Psoas muscle (tissue), 8 donors: ENCODE data around the gene STOML1. TPM values are rescaled to one million over a fixed set of nuclear protein-coding genes. Genes with fewer than 3 reads are reported as not detected.

ENCODE experiments used
- ATAC-seq, 4 donors: fragments of 200-7000 bp; cut with Tn5 transposase; one replicate each; pipeline ENCODE4 v1.9.1; 2020; ENCODE audit warnings: moderate library complexity in 3 of 4, mild to moderate bottlenecking in 2 of 4
- DNase-seq, 2 donors: peaks; one replicate each; pipeline ENCODE4 v3.0.0-alpha.2; 2020
- H3K27ac ChIP-seq: fragments of 200-600 bp; one replicate; pipeline ENCODE4 v1.8.0; 2022
- H3K27me3 ChIP-seq, 3 donors: fragments of 200-600 bp in 1 of 3; one replicate each; pipeline versions ENCODE4 v1.6.1 to v1.8.0; 2013 to 2022; ENCODE audit warnings: low read length in 2 of 3, mild to moderate bottlenecking in 2 of 3, moderate library complexity in 1 of 3; ENCODE audit not compliant: insufficient read depth in 3 of 3
- H3K36me3 ChIP-seq, 2 donors: fragments of 200-600 bp in 1 of 2; one replicate each; pipeline versions ENCODE4 v1.6.1 to v1.8.0; 2013 to 2022; ENCODE audit warnings: low read depth in 1 of 2, mild to moderate bottlenecking in 1 of 2, moderate library complexity in 1 of 2; ENCODE audit not compliant: insufficient read depth in 1 of 2
- H3K4me1 ChIP-seq: fragments of 200-600 bp; one replicate; pipeline ENCODE4 v1.8.0; 2022
- H3K4me3 ChIP-seq: fragments of 200-600 bp; one replicate; pipeline ENCODE4 v1.8.0; 2022; ENCODE audit warnings: mild to moderate bottlenecking
- H3K9me3 ChIP-seq: fragments of 200-600 bp; one replicate; pipeline ENCODE4 v1.8.0; 2022
- CTCF ChIP-seq: fragments of 200-600 bp; IDR thresholded peaks from one replicate; pipeline ENCODE4 v1.8.0; 2022; ENCODE audit warnings: antibody characterized with exemption
- WGBS, 3 donors: extraction: QIAGEN DNeasy Blood & Tissue Kit; methylation state at CpG; one replicate each; pipeline versions ENCODE4 v1.1.6 to v1.1.7; 2013; 5-methylcytosine and 5-hydroxymethylcytosine counted together
- intact Hi-C, 2 donors: fragments of 100-400 bp; cut with DNase I; formaldehyde crosslinking; loops; one replicate each; pipeline versions ENCODE4 v1.11.0 to v1.14.2; 2022
- polyA plus RNA-seq, 3 donors: library from polyadenylated mRNA; stranded (reverse); fragments of 200-250 nt; gene quantifications; one replicate each; pipeline ENCODE4 v1.2.3, GENCODE V29; 2013
- total RNA-seq, 4 donors: library from RNA; stranded (reverse); fragmentation: NEBNext Ultra II Directional in 2 of 4; extraction: Animal tissue kit (Norgen Biotek cat#: 25700) in 2 of 4; gene quantifications; one replicate each; pipeline versions ENCODE4 v1.2.1 to v1.2.4, GENCODE V29; 2021 to 2023
- donor health status: healthy with polysubstance abuse.
- donor health status: DM: no; HTN: no; CAD: no; lungs with moderate emphysema.
- donor health status: Bipolar disorder and iron deficiency.
- donor health status: healthy.
- donor health status: DM: yes; HTN: yes; CAD: no.
- donor health status: DM: no; HTN: no; CAD: no.
- donor health status: DM: no; HTN: no; CAD: no.
- donor health status: DM: yes; HTN: yes; CAD: no.

Gene STOML1
- total and polyA plus RNA-seq, 7 donors, result 18.3 to 34.4 (median 24.4) TPM

- WGBS, 3 donors, result 58 to 62% (median 58%) methylated on average over 2 of the region's 2 CpGs
- H3K36me3 ChIP-seq, result peaks cover 5 to 25% of the 10 kb centered on the region in 2 donors
- intact Hi-C loops, result no loop called here
- H3K4me3 ChIP-seq, result no peak overlapping the region
- no peak for ATAC-seq
- H3K27ac ChIP-seq, result no peak overlapping the region
- H3K27me3 ChIP-seq, result no peaks in the 10 kb centered on the region
- no peak for TF ChIP-seq CTCF
- no peaks in the 10 kb centered on the region for H3K9me3 ChIP-seq
- DNase-seq, result no peak
- no peaks in the 10 kb centered on the region for H3K4me1 ChIP-seq
Observed at GRCh38 chr15:74019734-74020133, 27.6 kb upstream of the STOML1 start.

- 92 to 94% (median 92%) methylated on average over 2 of the region's 2 CpGs for WGBS, 3 donors
- Histone ChIP-seq H3K4me3 (no peak overlapping the region), H3K27ac (no peak overlapping the region), H3K36me3 (no peaks in the 10 kb centered on the region), H3K27me3 (no peaks in the 10 kb centered on the region), H3K4me1 (peaks cover 16% of the 10 kb centered on the region), H3K9me3 (no peaks in the 10 kb centered on the region)
- no peak for DNase-seq
- intact Hi-C loops, result no loop called here
- TF ChIP-seq CTCF, result no peak
- ATAC-seq, result no peak
Observed at GRCh38 chr15:74013374-74013894, 21.3 kb upstream of the STOML1 start.

GRCh38 chr15:74011610-74012009 is 19.5 kb upstream of the STOML1 start:
- Histone ChIP-seq H3K36me3 (peaks cover 0 to 5% of the 10 kb centered on the region in 2 donors), H3K27me3 (no peaks in the 10 kb centered on the region), H3K27ac (peak overlapping the region; percentile 23), H3K9me3 (no peaks in the 10 kb centered on the region), H3K4me3 (no peak overlapping the region), H3K4me1 (peaks cover 29% of the 10 kb centered on the region)
- intact Hi-C loops, result no loop called here
- TF ChIP-seq CTCF, result no peak
- ATAC-seq (peak in 3 of 4 donors; percentile 37 to 63 (median 56)), DNase-seq (no peak)
- WGBS, 3 donors, result 32 to 59% (median 54%) methylated on average over 2 of the region's 2 CpGs

- peaks cover 0 to 9% of the 10 kb centered on the region in 2 donors for H3K36me3 ChIP-seq
- 80 to 88% (median 82%) methylated on average over 2 of the region's 2 CpGs for WGBS, 3 donors
- DNase-seq (no peak), ATAC-seq (peak in 3 of 4 donors; percentile 35 to 58 (median 46))
- H3K4me1 ChIP-seq, result peaks cover 32% of the 10 kb centered on the region
- H3K27me3 ChIP-seq, result no peaks in the 10 kb centered on the region
- no peak overlapping the region for H3K4me3 ChIP-seq
- no peak for TF ChIP-seq CTCF
- intact Hi-C loops, result no loop called here
- no peaks in the 10 kb centered on the region for H3K9me3 ChIP-seq
- peak overlapping the region; percentile 23 for H3K27ac ChIP-seq
Observed at GRCh38 chr15:74010929-74011540, 18.9 kb upstream of the STOML1 start.

- no peak overlapping the region for H3K4me3 ChIP-seq
- 75 to 84% (median 83%) methylated on average over 3 of the region's 3 CpGs for WGBS, 3 donors
- no peaks in the 10 kb centered on the region for H3K9me3 ChIP-seq
- intact Hi-C loops, result no loop called here
- H3K27me3 ChIP-seq, result no peaks in the 10 kb centered on the region
- ATAC-seq, result no peak
- H3K36me3 ChIP-seq, result peaks cover 0 to 23% of the 10 kb centered on the region in 2 donors
- no peak for TF ChIP-seq CTCF
- H3K27ac ChIP-seq, result no peak overlapping the region
- no peak for DNase-seq
- peaks cover 32% of the 10 kb centered on the region for H3K4me1 ChIP-seq
Observed at GRCh38 chr15:74008901-74009300, 16.8 kb upstream of the STOML1 start.
